DND-41 (cell line): ENCODE measurements around the gene NEUROG3.

ENCODE experiments used
- CTCF ChIP-seq: IDR thresholded peaks from 2 replicates; pipeline ENCODE4 v1.5.1; 2012; ENCODE audit warnings: borderline replicate concordance, low read length, moderate library complexity, mild to moderate bottlenecking; ENCODE audit not compliant: poor library complexity, severe bottlenecking; ENCODE audit errors: extremely low read depth
- EZH2 ChIP-seq: IDR thresholded peaks from 3 replicates; pipeline ENCODE4 v1.6.1; 2012; ENCODE audit warnings: borderline replicate concordance, low read depth, mild to moderate bottlenecking, moderate library complexity, low read length, inconsistent platforms; ENCODE audit not compliant: severe bottlenecking

GRCh38 chr10:69558559-69558958 lies 14.7 kb downstream of the NEUROG3 start:
- no peak for TF ChIP-seq CTCF
- no peak for TF ChIP-seq EZH2
